SU-DHL-6 (cell line): Measurements from ENCODE around the gene MUC5AC.

ENCODE experiments used
- H2AFZ ChIP-seq: fragments of 200-600 bp; sonication (generic); 2 replicates; pipeline ENCODE4 v1.6.1; 2014; ENCODE audit warnings: low read depth, mild to moderate bottlenecking, moderate library complexity, mixed read lengths, antibody characterized with exemption, low read length; ENCODE audit not compliant: severe bottlenecking
- H3F3A ChIP-seq: fragments of 200-600 bp; shearing (Covaris generic); 2 replicates; pipeline ENCODE4 v1.6.0; 2016; ENCODE audit warnings: antibody characterized with exemption, mild to moderate bottlenecking; ENCODE audit not compliant: insufficient read depth
- H3K27ac ChIP-seq: fragments of 200-600 bp; sonication (generic); 2 replicates; pipeline ENCODE4 v1.5.1; 2016; ENCODE audit warnings: low read depth, mild to moderate bottlenecking, low read length, moderate library complexity, mixed read lengths
- H3K27me3 ChIP-seq: fragments of 200-600 bp; sonication (generic), shearing (Covaris generic); 2 replicates; pipeline ENCODE4 v1.6.0; 2014; ENCODE audit warnings: mild to moderate bottlenecking, low read length
- H3K36me3 ChIP-seq: fragments of 200-600 bp; sonication (generic); 2 replicates; pipeline ENCODE4 v1.6.1; 2014; ENCODE audit warnings: mild to moderate bottlenecking, low read length, mixed read lengths
- H3K4me2 ChIP-seq: fragments of 300-600, 200-600 bp; shearing (Covaris generic), sonication (generic); 2 replicates; pipeline ENCODE4 v1.6.0; 2014; ENCODE audit warnings: low read length, low read depth, mild to moderate bottlenecking; ENCODE audit not compliant: poor library complexity, severe bottlenecking
- H3K4me3 ChIP-seq: fragments of 200-600 bp; sonication (generic); 2 replicates; pipeline ENCODE4 v1.5.1; 2014; ENCODE audit warnings: antibody characterized with exemption, low read length, mild to moderate bottlenecking, mixed read lengths; ENCODE audit not compliant: insufficient read depth, poor library complexity, severe bottlenecking
- H3K79me2 ChIP-seq: fragments of 200-600 bp; sonication (generic); 2 replicates; pipeline ENCODE4 v1.6.1; 2014; ENCODE audit warnings: mild to moderate bottlenecking, low read length, moderate library complexity; ENCODE audit not compliant: insufficient read depth
- H3K9ac ChIP-seq: fragments of 200-600 bp; sonication (generic); 2 replicates; pipeline ENCODE4 v1.7.0; 2014; ENCODE audit warnings: mild to moderate bottlenecking, low read length
- H3K9me2 ChIP-seq: fragments of 200-600 bp; sonication (generic); replicated peaks from 2 replicates; pipeline ENCODE4 v1.6.1; 2014; ENCODE audit warnings: low read length; ENCODE audit not compliant: insufficient read depth
- H3K9me3 ChIP-seq: fragments of 200-600 bp; sonication (generic); 2 replicates; pipeline ENCODE4 v1.6.1; 2014; ENCODE audit warnings: low read length, mixed read lengths; ENCODE audit not compliant: insufficient read depth
- H4K20me1 ChIP-seq: fragments of 200-600 bp; sonication (generic); 2 replicates; pipeline ENCODE4 v1.6.1; 2014; ENCODE audit warnings: low read depth, mild to moderate bottlenecking, antibody characterized with exemption, low read length, moderate library complexity, mixed read lengths
- CTCF ChIP-seq: fragments of 200-600 bp; sonication (generic); IDR thresholded peaks from one replicate; pipeline ENCODE4 v1.5.1; 2017; ENCODE audit warnings: antibody characterized with exemption, mild to moderate bottlenecking, low read length, moderate library complexity; ENCODE audit not compliant: insufficient read depth, poor library complexity, severe bottlenecking
- EZH2phosphoT487 ChIP-seq: fragments of 200-600 bp; sonication (generic), shearing (Covaris generic); conservative IDR thresholded peaks from 2 replicates; pipeline ENCODE4 v1.6.1; 2018; ENCODE audit warnings: mild to moderate bottlenecking, antibody characterized with exemption, low read length, moderate library complexity, mixed read lengths

MUC5AC gene

GRCh38 chr11:1233351-1234053, 75.7 kb downstream of the MUC5AC start:
- Histone ChIP-seq H3K36me3 (no peaks in the 10 kb centered on the region), H3F3A (no peaks in the 10 kb centered on the region), H3K9ac (no peak overlapping the region), H3K27me3 (no peaks in the 10 kb centered on the region), H3K9me2 (no peaks in the 10 kb centered on the region), H4K20me1 (no peaks in the 10 kb centered on the region), H2AFZ (no peak overlapping the region), H3K27ac (no peak overlapping the region), H3K9me3 (no peaks in the 10 kb centered on the region), H3K4me3 (no peak overlapping the region), H3K4me2 (no peak overlapping the region), H3K79me2 (no peaks in the 10 kb centered on the region)
- no peak for TF ChIP-seq EZH2phosphoT487
- TF ChIP-seq CTCF, result no peak

GRCh38 chr11:1234054-1234720, 76.4 kb downstream of the MUC5AC start:
- H3K9ac ChIP-seq, result no peak overlapping the region
- no peak overlapping the region for H2AFZ ChIP-seq
- no peaks in the 10 kb centered on the region for H3K9me2 ChIP-seq
- H3K36me3 ChIP-seq, result no peaks in the 10 kb centered on the region
- no peaks in the 10 kb centered on the region for H3K9me3 ChIP-seq
- no peak overlapping the region for H3K4me2 ChIP-seq
- no peaks in the 10 kb centered on the region for H3K79me2 ChIP-seq
- no peaks in the 10 kb centered on the region for H3F3A ChIP-seq
- TF ChIP-seq EZH2phosphoT487 (no peak), CTCF (no peak)
- no peaks in the 10 kb centered on the region for H3K27me3 ChIP-seq
- no peak overlapping the region for H3K27ac ChIP-seq
- H3K4me3 ChIP-seq, result no peak overlapping the region
- no peaks in the 10 kb centered on the region for H4K20me1 ChIP-seq

GRCh38 chr11:1234771-1235305, 77.1 kb downstream of the MUC5AC start:
- TF ChIP-seq CTCF (no peak), EZH2phosphoT487 (no peak)
- H3F3A ChIP-seq, result no peaks in the 10 kb centered on the region
- no peaks in the 10 kb centered on the region for H3K79me2 ChIP-seq
- H3K9ac ChIP-seq, result no peak overlapping the region
- H3K27ac ChIP-seq, result no peak overlapping the region
- no peaks in the 10 kb centered on the region for H3K36me3 ChIP-seq
- no peaks in the 10 kb centered on the region for H4K20me1 ChIP-seq
- no peak overlapping the region for H2AFZ ChIP-seq
- H3K27me3 ChIP-seq, result no peaks in the 10 kb centered on the region
- no peak overlapping the region for H3K4me3 ChIP-seq
- no peak overlapping the region for H3K4me2 ChIP-seq
- no peaks in the 10 kb centered on the region for H3K9me3 ChIP-seq
- no peaks in the 10 kb centered on the region for H3K9me2 ChIP-seq
